GM19043 (cell line): ENCODE results near the gene FGFR3.
"Not testable (repeated sequence)": the region's sequence is repeated elsewhere in the genome, so short reads cannot be mapped to it uniquely, and the experiment has no call there.

ENCODE experiments used
- ATAC-seq: cut with Tn5 transposase; IDR thresholded peaks from one replicate; pipeline ENCODE4 v1.9.1; 2021; ENCODE audit warnings: low read depth; ENCODE audit not compliant: unreplicated experiment

FGFR3 gene

DNA sequence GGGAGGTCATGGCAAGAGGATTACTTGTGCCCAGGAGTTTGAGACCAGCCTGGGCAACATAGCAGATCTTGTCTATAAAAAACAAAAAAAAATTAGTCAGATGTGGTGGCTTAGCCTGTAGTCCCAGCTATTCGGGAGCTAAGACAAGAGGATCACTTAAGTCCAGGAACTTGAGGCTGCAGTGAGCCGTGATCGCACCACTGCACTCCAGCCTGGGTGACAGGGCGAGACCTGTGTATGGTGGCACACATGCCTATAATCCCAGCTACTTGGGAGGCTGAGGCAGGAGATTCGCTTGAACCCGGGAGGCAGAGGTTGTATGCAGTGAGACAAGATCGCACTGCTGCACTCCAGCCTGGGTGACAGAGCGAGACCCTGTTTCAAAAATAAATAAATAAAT is 42.7 kb downstream of the FGFR3 start:
- ATAC-seq, result not testable (repeated sequence)

DNA sequence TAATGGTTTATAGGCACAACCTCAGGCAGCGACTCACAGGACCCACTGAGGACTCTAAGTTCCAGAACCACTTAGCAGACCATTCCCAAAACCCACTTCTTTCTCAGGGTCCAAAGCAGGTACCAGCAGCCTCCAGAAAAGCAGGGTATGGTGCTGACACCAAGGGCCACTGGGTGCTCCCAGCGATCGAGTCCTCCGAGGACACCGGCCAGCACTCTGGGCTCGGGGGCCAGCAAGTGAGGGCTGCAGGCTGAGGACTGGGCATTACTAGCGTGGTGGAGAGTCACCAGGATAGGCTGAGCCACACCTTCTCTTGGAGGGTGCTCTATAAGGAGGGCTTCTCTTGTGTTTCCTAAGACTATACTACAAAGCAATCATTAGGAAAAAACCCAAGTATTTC is 43.6 kb downstream of the FGFR3 start:
- ATAC-seq, result no peak

- ATAC-seq, result no peak
These were observed 44.0 kb downstream of the FGFR3 start for GRCh38 chr4:1837069-1837468.

DNA sequence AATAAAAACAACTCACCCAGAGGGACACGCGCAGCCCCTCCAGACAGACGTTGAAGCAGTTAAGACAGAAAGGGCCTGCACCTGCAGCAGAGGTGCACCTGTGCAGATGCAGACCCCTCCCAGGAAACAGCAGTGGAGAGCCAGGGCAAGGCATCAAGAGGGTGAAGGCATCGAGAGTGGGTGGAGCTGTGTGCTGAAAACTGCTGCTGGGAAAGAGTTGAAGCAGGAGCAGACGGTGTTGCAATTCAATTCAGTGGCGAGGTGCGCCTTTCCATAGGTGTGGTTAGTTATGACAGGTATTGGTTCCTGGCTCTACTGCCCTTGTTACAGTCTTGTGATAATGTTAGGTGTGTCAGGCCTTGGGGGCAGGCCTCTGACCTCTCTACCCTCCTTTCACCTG is 46.2 kb downstream of the FGFR3 start:
- ATAC-seq, result no peak

DNA sequence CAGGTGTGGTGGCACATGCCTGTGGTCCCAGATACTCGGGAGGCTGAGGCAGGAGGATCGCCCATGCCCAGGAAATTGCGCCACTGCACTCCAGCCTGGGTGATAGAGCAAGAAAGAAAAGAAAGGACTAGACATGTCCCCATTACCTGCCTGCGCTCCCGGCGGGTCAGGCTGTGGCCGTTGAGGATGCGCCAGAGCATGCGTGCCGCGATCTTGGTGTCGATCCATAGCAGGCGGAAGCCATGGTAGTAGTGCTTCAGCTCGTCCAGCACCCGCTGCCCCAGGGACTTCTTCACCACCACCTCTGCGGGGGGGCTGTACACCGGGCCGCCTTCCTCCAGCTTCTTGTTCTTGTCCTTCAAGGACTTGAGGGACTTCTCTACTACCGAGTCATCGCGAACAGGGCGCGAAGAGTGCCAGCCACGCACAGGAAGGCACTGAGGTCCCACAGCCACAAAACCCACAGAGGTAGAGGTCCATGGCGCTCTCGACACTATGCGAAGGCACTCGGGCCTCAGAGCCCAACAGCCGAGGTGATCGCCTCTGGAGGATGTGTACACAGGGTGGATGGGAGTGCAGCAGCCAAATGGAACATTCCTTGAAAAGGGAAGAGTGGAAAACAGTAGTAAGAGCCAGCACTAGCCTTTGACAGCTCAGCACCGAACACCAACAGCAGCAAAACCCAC is 48.3 kb downstream of the FGFR3 start:
- no peak for ATAC-seq

DNA sequence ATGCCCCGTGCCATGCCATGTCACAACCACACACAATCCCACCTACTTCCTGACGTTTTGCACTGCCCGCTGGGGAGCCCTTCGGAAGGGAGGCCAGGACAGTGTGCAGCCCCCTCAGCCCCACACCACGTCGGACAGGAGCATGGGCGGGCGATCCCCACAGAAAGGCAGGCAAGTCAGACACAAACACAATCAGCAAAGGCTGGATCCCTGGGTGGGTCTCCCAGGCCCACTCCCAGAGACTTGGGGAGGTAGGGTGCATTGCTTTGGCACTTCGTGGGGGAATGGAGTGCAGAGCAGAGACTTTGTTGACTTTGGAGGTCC is 48.8 kb downstream of the FGFR3 start:
- no peak for ATAC-seq

- ATAC-seq, result no peak
These were observed 49.3 kb downstream of the FGFR3 start for GRCh38 chr4:1842339-1842895.

DNA sequence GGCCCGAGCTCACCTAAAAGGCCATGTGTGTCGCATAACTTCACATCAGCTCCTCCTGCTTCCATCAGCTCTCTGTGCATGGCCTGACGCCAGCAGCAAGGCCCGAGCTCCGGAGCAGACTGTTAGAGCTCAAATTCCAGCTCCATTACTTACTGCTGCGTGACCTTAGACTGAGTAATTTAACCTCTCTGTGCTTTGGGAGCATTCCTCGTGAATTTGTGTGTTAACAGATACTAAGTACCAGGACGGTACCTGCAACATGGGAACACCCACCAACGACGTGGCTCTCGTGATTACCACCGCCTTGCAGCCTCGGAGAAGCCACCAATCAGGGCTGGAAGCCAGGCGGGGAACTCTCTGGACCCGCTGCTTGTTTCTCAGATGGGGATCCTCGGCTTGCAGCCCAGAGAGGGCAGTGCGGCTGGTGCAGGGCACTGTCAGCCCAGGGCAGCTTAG is 49.9 kb downstream of the FGFR3 start:
- no peak for ATAC-seq

DNA sequence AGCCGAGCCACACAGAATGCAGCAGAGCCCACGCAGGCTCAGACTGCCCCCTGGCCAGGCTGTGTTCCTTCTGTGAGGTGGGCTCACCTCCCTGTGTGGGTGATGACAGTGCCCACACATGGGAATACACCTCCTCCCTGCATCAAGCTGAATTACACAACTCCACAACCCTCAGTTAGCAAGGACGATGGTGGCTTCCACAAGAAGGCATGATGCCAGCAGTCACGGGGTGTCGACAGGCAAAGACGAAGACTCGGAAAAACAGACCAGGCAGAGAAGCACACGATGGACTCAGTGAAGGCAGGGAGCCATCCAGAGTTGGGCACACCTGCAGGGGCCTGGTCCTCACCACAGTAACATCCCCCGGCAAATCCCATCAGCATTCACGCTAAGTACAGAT is 50.8 kb downstream of the FGFR3 start:
- no peak for ATAC-seq

DNA sequence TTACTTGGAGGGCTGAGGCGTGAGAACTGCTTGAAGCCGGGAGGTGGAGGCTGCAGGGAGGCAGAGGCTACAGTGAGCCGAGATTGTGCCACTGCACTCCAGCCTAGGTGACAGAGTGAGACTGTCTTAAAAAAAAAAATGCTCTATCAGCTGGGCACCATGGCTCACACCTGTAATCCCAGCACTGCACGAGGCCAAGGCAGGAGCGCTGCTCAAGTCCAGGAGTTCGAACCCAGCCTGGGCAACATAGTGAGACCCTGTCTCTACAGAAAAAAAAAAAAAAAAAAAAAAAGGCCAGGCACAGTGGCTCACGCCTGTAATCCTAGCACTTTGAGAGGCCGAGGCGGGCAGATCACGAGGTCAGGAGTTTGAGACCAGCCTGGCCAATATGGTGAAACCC is 51.5 kb downstream of the FGFR3 start:
- not testable (repeated sequence) for ATAC-seq

GRCh38 chr4:1846580-1846979 is 53.5 kb downstream of the FGFR3 start:
- ATAC-seq, result no peak

- no peak for ATAC-seq
These were observed 57.2 kb downstream of the FGFR3 start for GRCh38 chr4:1850276-1850675.

DNA sequence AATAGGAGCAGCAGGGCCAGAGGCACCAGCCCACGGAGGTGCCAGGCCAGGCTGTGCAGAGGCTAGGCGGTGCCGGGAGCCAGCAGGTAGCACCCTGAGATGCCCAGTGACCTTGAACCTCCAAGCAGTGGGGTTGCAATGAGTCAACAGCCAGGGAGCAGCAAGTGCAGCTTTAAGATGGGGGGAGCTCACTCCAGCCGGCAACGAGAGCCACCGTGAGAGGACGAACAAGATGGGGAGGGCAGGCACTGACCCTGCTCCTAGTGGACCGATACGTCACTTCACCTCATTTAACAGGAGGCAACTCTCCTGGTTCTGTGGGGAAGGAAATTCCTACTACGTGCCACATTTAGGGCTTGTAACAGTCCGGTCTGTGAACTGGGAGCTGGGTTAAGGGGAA is 58.1 kb downstream of the FGFR3 start:
- ATAC-seq, result no peak

DNA sequence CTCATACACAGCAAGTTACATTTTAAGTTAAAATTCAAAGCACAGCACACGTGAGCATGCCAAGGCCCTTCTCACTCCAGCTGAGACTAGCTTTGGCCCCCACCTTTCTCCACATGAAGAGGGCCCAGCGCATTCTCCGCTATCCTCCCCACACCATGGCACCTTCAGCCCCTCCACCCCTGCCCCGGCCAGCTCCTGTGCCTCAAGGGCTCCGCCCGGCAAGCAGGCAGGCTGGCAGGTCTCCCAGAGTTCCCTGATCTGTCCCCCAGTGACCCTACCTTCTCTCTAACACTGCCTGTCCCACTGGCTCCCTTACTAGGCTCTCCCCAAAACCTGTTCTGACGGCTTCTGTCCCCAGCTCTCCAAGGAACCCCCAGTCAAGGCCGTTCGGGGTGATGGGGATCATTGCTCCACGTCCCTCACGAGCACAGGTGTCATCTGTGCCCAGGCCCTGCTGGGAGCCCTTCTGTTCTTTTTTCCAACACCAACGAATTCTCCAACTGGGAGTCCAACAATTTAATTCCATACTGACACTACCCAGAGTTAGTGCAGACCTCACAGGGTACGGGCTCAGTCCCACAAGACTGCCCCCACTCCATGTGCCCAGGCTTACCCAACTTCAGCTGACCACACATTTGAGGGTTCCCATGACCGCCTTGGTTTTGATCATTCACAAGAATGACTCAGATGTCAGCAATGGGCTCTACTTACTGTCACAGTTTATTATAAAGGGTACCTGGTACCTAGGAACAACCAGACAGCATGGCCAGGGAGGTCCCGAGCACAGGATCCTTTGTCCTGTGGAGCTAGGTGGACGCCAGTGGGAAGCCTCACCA is 58.7 kb downstream of the FGFR3 start:
- ATAC-seq, result no peak

DNA sequence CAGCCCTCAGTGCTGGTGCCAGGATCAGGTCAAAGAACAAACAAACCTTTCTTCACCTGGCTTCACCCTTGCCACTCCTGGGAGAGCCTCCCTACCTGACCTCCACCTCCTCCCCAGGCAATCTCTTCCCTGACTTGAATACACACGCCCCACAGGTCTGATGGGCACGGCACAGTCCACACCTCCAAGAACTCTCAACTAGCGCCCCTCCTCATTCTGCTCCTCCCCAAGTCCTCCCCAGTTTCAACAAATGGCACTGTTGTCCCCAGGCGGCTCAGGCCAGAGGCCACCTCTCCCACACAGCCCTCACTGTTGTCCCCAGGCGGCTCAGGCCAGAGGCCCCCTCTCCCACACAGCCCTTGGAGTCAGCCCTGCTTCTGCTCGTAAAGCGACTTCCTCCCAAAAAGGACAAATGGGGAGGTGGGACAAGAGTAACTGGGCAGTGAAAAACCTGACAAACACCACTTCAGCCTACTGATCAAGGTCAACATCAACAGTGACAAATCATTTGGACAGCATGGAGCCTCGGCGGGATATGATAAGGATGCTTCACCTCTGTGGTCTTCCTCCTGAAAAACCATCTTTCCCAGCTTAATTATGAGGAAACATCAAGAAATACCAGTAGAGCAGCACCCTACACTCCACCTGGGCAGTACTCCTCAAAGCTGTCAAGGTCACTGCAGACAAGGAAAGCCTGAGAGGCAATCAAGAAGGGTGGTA is 60.0 kb downstream of the FGFR3 start:
- ATAC-seq, result no peak

GRCh38 chr4:1854752-1855151 is 61.7 kb downstream of the FGFR3 start:
- ATAC-seq, result no peak

GRCh38 chr4:1855333-1856070 is 62.4 kb downstream of the FGFR3 start:
- peak; percentile 28 for ATAC-seq

GRCh38 chr4:1856071-1856942 is 63.2 kb downstream of the FGFR3 start, which contains the start of gene LETM1:
Gene LETM1, minus strand, starts transcription at chr4:1856156. Its CDS starts 206 bp downstream, at chr4:1855950.
- peak; percentile 90 for ATAC-seq

DNA sequence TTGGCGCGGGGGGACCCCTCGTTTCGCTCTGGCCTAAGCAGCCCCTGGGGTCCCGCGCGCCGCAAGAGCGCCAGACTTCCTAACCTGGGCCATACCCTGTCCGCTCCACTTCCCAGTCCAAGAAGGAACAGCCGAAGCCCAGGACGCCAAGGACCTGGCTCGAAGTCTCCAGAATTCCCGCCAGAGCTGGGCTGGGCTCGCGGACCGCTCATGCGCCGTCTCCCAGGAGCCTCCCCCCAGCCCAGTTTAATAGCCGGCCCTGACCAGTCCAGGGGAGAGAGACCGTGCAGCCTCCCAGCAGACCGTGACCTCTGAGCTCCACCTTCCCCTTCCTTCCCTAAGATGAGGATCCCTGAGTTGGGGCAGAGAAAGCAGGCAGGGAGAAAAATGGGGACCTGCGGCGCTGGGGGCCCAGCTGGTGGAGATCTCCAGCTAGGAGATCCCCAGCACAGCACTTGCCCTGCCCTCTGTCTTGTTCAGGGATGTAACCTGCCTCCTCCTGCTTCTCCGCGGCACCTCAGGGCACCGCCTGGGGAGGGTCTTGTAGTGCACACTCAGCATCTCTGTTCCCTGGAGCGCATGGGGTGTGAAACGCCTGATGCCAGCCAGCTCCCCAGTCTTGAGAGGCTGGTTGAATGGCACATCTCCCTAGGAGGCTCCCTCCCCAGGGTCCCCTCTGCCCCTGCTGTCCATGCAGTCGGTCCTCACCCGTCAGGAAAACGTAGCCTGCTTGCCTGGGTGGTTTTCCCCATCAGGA is 64.0 kb downstream of the FGFR3 start:
- no peak for ATAC-seq
